GM19455 (cell line): ENCODE results near the gene FASLG.
"Not testable (repeated sequence)": the region's sequence is repeated elsewhere in the genome, so short reads cannot be mapped to it uniquely, and the experiment has no call there.

Experiments used
- ATAC-seq: cut with Tn5 transposase; IDR thresholded peaks from one replicate; pipeline ENCODE4 v1.9.1; 2021; ENCODE audit not compliant: unreplicated experiment

FASLG gene, protein sequence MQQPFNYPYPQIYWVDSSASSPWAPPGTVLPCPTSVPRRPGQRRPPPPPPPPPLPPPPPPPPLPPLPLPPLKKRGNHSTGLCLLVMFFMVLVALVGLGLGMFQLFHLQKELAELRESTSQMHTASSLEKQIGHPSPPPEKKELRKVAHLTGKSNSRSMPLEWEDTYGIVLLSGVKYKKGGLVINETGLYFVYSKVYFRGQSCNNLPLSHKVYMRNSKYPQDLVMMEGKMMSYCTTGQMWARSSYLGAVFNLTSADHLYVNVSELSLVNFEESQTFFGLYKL

DNA sequence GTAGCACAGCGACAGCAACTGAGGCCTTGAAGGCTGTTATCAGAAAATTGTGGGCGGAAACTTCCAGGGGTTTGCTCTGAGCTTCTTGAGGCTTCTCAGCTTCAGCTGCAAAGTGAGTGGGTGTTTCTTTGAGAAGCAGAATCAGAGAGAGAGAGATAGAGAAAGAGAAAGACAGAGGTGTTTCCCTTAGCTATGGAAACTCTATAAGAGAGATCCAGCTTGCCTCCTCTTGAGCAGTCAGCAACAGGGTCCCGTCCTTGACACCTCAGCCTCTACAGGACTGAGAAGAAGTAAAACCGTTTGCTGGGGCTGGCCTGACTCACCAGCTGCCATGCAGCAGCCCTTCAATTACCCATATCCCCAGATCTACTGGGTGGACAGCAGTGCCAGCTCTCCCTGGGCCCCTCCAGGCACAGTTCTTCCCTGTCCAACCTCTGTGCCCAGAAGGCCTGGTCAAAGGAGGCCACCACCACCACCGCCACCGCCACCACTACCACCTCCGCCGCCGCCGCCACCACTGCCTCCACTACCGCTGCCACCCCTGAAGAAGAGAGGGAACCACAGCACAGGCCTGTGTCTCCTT lies at the start of gene FASLG:
TSS of gene FASLG (plus strand) at position 233 of the 583 bp plus-strand sequence. CDS start at position 332, 99 bp downstream.
- no peak for ATAC-seq

DNA sequence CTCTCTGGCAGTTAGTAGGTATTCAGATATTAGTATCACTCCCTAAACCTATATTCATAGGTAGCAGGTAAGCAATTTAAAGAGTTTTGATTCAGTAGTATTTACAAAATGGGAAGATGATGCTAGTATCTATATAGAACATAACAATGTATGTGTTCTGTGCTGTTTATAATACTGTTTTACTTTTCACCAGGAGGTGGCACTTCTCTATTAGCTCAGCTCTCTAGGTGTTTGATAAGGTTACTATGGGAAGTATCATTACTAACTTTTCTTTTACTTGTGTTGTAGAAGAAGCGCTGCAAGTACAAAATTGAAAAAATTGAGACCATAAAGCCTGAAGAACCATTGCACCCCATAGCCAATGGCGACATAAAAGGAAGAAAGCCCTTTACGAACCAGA lies 49.4 kb upstream of the FASLG start:
- ATAC-seq, result no peak

DNA sequence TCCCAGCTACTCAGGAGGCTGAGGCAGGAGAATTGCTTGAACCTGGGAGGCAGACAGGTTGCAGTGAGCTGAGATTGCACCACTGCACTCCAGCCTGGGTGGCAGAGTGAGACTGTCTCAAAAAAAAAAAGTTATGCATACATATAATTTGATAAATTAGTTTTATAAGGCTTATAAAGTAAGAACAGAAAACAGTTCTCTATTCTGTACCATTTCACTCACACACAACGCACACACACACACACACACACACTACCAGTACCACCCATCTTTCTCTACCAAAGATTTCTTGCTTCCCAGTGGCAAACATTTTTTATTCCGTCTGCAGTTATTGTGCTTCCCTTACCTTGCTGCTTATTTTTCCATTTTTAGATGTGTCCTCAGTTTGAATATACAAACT lies 46.4 kb upstream of the FASLG start:
- no peak for ATAC-seq

DNA sequence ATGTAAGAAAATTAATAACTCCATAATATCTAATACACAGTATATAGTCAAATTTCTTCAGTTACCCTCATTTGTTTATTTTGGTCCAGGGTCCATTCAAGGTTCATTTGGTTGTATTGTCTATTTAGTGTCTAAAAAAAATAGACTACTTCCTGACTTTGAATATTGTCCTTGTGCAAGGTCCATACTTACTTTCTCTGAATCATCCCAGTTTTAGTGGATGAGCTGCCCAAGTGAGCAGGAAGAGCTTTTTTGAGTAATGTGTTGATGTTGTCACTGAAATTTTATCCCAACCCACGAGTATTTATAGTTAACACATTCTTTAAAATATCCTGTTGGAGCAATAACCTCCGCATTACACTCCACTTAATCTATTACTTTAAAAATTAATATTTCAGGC lies 45.6 kb upstream of the FASLG start:
- ATAC-seq, result no peak

DNA sequence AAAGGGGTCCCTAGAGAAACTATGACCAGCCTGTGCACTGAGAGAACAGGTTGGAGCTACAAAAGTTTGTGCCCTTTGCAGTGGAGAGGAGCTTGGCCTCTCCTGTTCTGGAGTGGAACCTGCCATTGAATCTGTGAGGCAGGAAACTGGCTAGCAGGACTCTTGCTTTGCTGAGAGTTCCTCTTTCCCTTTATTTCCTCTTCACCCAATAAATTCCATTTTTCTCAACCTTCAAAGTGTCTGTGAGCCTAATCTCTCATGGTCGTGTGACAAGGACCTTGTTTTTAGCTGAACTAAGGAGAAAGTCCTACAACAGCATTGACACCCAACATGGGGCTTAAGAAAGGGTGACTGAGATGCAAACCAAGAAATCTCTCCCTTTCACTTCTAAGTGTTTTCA lies 42.7 kb upstream of the FASLG start:
- ATAC-seq, result no peak

DNA sequence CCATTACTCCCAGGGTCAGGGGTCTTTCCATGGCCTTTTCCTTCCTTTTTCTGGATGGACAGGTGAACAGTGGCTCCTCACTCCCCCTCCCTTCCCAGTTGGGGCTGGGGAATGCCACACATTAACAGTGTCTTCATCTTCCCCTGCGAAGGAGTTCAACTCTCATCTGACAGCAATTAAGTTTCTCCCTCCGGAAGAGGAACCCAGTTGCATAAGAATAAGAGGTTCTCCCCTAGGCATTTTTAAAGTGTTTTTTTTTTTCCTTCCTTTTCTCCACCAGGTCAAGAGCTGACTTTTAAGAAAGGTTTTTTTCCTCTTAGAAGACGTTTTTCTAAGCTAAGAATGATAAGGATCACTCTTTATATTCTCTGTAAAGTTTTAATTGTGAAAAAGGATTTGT lies 42.3 kb upstream of the FASLG start:
- no peak for ATAC-seq

DNA sequence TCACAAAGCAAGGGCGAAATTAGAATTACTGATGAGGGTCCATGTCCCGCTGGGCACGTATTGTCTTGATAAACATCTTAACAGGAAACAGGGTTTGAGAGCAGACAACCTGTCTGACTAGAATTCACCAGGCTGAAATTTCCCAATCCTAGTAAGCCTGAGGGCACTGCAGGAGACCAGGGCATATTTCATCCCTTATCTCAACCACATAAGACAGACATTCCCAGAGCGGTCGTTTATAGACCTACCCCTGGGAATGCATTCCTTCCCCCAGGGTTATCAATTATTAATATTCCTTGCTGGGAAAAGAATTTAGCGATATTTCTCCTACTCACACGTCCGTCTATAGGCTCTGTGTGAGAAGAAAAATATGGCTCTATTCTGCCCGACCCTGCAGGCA lies 38.3 kb upstream of the FASLG start:
- not testable (repeated sequence) for ATAC-seq

DNA sequence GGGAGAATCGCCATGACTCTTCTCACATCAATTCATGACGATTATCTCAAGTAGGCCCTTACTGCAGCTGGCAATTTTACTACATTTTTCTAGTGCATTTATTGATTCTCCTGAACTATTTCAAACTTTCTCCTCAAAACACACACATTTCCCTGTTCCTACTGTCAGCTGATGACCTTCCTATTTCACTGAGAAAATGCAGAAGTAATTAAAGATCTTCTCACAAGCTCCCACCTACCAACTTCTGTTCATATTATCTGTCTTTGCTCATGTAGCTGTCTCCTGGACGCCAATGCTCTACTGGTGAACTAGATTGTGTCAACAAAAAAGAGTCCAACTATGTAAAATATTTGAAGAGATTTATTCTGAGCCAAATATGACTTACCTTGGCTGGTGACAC lies 36.4 kb upstream of the FASLG start:
- ATAC-seq, result no peak

DNA sequence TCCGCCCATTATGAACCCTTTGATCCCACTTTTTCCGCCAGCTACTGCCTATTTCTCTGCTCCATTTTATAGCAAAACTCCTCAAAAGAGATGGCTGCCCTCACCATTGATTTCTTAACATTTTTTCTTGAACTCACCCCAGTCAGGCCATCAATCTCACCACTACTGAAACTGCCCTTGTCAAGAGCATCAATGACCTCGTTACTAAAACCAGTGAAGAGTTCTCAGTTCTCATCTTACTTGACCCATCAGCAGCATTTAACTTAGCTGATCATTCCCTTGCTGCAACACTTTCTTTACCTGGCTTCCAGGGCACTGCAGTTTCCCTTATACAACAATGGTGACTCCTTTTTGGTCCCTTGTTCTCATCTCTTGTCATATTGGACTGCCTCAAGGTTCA lies 35.2 kb upstream of the FASLG start:
- no peak for ATAC-seq

DNA sequence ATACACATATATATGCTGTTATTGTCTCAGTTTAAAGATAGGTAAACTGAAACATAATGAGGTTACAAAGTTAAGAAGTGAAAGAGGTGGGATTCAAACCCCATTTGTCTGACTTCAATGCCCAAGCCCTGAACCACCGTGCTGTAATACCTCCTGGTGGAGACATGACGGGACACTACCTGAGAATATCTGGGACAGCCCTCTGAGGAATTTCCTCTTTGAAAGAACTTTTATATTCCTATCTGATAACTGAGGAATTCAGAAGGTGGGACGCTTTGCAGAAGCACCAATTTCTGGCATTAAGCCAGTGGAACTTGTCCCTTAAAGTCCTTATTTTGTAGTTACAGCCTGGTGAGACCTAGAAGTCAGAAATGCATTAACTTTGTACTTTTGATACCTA lies 32.1 kb upstream of the FASLG start:
- no peak for ATAC-seq

DNA sequence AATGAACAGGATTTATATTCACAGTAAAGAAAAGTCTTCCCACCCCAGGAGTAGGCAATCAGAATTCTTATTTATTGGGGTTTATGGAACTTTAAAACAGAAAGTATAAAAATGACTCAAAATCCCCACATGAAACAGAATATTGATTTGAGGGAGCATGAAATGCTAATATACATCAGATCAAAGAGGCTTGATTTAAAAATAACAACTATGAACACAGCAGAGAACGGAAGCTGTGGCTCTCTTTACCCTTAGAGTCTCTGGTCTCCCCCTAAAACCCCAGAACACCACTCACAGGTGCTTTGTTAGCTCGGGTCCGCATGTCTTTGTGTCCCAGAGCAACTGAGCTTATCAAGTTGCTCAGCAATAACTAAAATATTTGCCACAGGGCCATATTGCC lies 31.2 kb upstream of the FASLG start:
- no peak for ATAC-seq

DNA sequence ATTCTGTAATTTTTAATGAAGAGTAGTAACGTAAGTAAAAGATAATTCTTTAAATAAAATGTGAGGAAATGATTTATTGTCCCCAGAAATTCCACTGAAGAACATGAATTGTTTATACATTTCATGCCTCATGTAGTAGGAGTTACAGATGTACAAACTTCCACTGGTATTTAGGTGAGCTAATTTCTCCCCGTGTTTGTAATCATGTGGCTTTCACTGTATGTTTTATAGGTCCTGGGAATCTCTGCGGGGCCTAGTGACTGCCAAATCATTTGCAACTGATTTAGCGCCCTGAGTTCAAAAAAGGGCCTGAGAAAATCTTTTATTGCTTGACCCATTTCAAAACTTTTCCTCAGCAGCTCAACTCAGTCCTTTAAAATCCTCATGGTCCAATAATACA lies 30.5 kb upstream of the FASLG start:
- no peak for ATAC-seq

DNA sequence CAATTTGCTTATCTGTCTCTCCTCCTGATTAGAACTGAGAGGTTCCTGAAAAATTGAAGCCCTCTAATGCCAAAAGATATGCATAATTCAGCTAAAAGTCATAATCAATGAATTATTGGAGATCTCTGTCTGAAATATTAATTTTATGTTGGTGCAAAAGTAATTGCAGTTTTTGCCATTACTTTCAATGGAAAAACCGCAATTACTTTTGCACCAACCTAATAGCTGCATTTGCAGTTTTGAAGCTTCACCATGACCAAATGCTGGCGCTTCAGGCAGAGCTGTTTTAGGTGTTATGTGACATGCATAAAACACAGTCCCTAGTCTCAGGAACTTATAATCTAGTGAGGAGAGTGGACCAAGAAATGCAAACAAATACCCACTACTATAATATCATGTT lies 29.7 kb upstream of the FASLG start:
- ATAC-seq, result no peak

DNA sequence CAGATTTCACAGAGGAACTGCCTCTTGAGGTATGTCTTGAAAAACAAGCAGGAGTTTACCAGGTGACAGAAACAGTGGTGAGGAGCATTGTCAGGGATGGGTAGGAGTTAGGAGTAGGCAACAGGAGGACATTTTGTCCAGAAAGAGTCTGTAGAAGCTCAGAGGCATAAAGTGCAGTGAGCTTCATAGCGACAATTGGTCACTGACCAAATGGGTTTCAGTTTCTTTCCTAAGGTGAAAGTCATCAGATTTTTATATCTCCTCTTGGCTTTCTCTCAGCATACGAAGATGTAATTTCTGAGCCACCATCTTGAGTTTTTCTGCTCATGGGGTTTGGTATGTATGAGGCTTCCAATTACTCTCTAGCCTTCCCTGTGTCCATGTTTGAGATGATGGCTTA lies 29.3 kb upstream of the FASLG start:
- no peak for ATAC-seq

DNA sequence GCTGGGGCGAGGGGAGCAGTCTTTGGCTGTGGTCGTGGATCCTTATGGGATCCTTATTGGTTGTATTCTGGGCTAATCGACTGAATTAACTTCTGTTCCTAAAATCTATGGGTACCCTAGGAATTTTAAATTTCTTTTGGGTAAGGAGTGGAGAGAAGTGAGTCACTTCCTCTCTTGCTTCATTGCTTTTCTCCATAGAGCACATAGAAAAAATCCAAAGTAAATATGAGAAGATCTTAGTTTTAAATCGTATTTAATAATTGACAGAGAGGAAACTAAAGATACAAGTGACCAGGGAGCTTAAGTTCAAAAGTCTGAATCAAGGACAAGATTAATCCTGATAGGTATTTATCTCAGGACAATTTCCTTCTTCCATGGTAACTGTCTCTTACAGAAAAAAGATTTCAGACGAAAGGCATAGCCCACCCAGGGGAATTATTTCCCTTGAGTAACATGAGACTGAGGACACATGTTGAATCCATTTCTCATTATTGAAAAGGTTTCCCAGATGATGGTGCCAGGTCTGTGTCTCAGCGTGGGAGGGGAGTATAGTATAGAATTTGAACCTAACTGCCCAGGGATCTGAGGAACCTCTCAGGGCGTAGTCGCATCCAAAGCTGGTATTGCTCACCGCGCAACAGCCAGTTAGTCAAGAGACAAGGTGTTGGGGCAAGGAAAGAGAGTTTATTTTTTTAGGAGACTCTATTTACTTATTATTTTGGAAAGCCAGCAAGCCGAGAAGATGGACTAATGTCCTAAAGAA lies 28.7 kb upstream of the FASLG start:
- no peak for ATAC-seq

DNA sequence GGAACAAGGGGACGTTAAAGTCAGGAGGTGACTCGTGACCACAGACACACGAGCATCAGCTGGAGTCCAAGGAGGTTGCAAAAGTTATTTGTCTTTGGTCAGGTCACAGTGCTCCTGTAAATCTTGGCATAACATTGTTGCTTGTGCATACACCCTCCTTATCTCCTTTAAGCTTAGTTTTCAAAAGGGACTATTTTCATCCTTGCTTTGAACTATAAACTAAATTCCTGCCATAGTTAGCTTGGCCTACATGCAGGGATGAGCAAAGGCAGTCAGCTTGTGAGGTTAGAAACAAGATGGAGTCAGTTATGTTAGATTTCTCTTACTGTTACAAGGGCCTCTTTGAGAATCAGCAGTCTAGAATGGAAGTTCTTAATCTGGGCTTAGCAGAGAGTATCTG lies 28.0 kb upstream of the FASLG start:
- no peak for ATAC-seq

DNA sequence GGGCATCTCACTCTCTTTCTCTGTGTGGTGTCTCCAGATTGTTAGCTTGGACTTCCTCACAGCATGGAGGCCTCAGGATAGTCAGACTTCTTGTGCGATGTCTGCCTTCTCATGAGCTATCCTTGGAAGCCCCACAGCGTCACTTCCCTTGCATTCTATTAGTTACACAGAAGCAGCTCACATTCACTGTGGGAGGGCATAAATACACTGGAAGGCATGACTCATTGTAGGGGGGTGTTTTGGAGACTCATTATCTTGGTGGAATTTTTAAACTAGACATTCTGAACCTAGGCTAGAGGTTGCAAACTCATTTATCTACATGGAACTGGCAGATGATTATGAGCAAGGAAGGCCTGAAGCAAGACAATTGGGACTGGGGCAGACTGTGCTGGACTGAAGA lies 21.4 kb upstream of the FASLG start:
- no peak for ATAC-seq

DNA sequence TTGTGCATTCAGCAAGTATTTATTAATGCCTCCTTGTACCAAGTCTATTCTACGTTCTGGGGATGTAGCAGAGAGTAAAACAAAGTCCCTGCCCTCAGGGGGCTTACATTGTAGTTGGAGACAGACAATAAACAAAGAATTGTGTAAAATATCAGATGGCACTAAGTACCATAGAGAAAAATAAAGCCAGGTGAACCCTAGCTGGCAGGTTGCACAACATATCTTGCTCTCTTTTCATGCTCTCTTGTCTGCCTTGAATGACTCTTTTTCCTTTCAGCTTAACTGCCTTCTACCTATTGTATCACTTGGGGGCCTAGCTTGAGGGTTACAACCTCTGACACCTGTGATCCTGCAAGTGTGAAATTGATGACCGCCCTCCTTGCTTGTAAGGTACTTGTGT lies 20.7 kb upstream of the FASLG start:
- no peak for ATAC-seq

DNA sequence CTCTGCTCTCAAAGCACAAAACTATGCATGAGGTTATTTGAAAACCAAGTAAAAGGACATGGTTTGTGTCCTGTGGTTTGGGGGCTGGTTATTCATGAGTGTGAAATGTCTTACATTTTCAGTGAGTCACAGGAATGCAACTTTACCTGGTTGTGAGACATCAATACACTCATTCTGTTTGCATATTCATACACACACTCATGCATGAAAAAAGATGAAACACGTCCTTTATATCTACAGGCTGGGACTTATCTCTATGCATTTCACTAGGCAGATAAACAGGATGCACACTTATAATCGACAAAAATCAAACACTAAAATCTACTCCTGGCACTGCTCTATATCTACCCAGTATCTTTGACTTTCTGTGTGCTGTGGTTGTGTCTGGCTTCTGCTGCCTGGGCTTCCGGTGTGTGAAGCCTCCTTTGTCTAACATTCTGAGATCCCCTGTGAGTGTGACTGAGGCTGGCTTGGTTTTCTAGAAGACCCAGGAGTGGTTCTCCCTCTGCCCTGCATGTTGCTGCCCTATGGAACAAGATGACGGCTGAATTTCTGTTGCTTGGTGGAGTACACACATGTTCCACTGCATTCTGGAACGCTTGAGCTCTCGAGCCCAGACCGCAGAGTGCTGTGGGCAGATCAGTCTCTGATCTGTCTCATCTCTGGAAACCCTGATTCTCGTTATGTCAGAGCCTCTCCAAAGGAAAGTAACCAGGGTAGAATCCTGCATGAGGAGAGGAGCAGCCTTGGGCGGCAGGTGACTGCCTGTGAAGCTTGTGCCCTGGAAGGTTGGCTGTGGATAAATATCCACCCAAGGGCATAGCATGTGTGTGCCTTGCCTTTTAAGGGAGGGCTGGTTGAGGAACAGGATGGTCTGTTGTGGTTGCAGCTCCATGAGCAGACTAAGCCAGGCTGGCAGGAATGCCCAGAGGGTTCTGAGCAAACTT lies 19.7 kb upstream of the FASLG start:
- peak; percentile 79 for ATAC-seq

DNA sequence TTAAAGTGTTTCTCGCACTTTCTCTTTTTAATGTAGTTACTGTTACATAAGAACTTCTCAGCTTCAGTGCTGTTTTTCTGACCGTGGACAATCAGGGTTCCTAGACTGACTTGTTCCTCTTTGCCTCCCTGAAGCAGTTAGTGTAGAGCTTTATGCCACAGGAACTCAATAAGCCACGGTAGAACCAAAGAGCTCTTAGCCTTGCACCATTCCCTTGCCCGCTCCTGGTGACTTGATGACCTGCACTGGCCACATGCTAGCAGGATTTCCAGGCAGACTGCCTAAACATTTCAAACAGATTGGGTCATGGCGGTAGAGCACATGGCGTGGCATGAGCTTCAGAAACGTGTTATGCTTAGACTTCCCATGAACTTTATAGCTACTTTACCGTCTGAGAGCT lies 18.8 kb upstream of the FASLG start:
- ATAC-seq, result no peak

DNA sequence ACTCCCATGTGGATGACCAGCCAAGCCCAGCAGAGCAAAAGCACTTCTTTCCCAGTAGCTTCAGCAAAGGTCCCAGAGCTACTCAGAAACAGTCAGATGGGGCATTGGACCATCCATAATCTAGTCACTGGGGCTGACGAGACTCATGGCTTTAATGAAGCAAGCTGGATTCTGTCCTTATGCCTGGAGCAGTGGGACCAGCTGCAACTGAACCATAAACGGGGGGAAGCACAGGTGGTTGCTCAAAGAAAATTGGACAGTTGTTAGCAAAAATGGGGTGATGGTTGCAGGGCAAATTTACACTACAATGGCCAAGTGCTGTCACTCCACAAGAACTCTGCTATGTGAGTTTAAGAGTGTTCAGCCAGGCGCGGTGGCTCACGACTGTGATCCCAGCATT lies 17.4 kb upstream of the FASLG start:
- no peak for ATAC-seq
